ENCODE measurements around the gene SPINK8. TPM values are rescaled to one million over a fixed set of nuclear protein-coding genes. Genes with fewer than 3 reads are reported as not detected.
"Not testable (repeated sequence)": the region's sequence is repeated elsewhere in the genome, so short reads cannot be mapped to it uniquely, and the experiment has no call there.

SPINK8 gene
- not detected in 2 replicates for total RNA-seq

GRCh38 chr3:48333346-48334245, at the start of gene SPINK8:
TSS of gene SPINK8 (minus strand) at chr3:48333661. CDS start at chr3:48328341, 5,320 bp downstream.
- not testable (repeated sequence) for DNase-seq (ENCODE audit: low read depth in 2 of 2)

DNA sequence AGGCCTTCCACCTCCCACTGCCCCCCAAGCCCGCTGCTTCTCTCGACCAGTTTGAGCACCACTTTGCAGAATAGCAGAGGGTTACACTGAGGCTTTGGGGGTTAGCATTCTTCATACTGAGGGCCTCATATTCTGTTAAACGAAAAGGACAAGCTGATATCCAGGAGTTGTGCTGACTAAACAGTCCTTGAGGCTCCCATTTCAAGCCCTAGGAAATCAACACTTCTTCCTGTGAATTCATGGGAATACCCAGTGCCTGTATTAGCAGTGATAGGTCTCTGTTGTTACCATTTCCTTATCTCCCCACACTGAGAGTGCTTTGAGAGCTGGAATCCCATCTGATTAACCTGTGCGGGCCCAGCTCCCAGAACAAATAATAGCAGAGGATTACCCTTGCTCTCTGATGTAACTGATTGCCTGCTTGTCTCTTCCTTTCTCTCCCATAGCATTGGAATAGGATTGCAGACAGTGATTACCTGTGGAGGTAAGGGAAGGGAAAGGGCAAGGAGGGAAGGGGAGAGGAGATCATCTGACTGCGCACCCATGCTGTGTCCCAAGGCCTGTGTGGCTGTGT, 39.5 kb upstream of the SPINK8 start:
- DNase-seq (ENCODE audit: low read depth in 2 of 2) = no peak

- no peak for DNase-seq (ENCODE audit: low read depth in 2 of 2)
Observed at GRCh38 chr3:48372377-48372770, 38.9 kb upstream of the SPINK8 start.

GRCh38 chr3:48371651-48372376, 38.4 kb upstream of the SPINK8 start, which contains the start of gene FBXW12:
TSS of gene FBXW12 (plus strand) at chr3:48372219. CDS start at chr3:48372768, 549 bp downstream.
- DNase-seq (ENCODE audit: low read depth in 2 of 2) = no peak

- no peak for DNase-seq (ENCODE audit: low read depth in 2 of 2)
Observed at GRCh38 chr3:48370333-48370713, 36.9 kb upstream of the SPINK8 start.

DNA sequence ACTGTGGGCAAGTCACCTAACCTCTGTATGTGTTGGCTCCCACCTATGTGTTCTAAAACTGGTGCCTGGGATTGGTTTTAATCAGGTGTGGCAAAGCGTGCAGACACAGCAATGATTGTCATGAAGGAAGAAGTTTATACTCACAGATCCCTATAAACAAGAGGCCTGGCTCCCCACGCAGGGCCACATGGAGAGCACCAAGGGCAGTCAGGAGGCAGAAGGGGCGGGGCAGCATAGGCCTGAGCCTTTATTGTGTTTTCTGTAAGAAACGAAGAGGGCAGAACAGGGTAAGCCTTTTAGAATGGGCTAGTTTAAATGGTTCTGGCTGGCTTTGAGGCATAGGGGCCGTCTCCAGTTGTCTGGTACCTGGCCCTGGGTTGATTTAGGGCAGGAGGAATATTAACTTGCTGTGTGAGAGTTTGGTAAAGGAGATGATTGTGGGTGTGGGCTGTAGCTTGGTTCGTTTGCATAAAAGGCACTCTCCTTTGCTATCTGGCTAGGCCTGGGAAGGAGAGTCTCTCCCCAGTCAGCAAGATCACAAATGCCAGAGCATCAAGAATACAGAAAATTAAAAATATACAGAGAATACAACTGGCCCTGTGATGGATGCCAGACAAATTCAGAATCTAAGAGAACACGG, 36.4 kb upstream of the SPINK8 start:
- no peak for DNase-seq (ENCODE audit: low read depth in 2 of 2)

- no peak for DNase-seq (ENCODE audit: low read depth in 2 of 2)
Observed at GRCh38 chr3:48367201-48367600, 33.7 kb upstream of the SPINK8 start.

GRCh38 chr3:48364840-48365239, 31.4 kb upstream of the SPINK8 start:
- DNase-seq (ENCODE audit: low read depth in 2 of 2) = no peak

GRCh38 chr3:48361928-48362327, 28.5 kb upstream of the SPINK8 start:
- DNase-seq (ENCODE audit: low read depth in 2 of 2) = no peak

- DNase-seq (ENCODE audit: low read depth in 2 of 2) = no peak
Observed at GRCh38 chr3:48356419-48356818, 23.0 kb upstream of the SPINK8 start.

DNA sequence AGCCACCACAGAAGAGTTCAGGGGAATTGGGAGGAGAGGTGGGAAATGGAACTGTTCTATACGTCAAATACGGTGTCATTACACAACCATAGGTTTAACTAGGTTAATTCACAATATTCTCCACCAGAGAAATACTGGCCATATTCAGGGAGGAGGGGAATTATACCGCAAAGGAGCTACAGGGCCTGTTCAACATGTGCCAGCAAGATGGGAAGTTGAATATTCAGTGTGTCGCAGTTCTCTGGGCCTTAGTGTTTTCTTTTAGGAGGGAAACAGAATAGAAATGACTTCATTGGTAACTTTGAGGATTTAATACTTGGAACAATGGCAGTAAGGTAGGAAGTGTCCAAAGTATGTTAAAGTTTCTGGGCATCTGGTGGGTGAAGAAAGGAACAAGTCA, 20.5 kb upstream of the SPINK8 start:
- DNase-seq (ENCODE audit: low read depth in 2 of 2) = no peak

DNA sequence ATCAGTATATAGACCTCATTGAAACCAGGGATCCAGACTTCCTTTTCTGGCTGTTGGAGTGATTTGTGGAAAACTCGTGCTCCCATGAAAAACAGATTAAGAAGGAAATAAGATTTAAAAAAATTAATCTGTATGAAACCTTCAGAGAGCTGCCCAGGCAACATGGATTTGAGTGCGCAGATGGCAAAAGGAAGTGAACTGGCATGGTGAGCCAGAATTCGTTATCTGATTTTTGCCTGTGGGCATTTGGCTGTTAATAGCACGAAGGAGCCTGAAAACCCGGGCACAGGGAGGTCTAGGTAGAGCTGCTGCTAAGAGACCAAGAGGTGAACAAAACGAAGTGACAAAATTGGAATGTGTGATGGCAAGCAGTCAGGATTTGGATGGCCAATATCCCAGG, 19.1 kb upstream of the SPINK8 start:
- DNase-seq (ENCODE audit: low read depth in 2 of 2) = no peak

DNA sequence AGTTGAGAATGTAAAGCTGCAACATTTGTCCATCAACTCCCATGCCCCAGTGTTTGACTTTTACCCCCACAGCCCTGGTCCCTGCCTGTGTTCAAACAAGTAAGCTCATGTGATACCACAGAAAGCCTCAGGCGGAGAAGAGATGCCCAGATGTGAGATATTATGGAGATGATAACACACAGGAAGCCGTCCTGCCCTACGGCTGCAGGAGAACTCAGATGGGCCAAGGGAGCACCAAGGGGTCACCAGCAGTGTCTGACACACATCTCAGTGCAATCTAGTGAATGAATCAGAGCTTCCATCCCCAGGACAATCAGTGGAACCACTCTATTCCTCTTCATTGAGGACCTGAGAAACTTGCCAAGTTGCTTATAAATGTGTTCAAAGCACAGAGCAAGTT, 14.0 kb upstream of the SPINK8 start:
- no peak for DNase-seq (ENCODE audit: low read depth in 2 of 2)

DNA sequence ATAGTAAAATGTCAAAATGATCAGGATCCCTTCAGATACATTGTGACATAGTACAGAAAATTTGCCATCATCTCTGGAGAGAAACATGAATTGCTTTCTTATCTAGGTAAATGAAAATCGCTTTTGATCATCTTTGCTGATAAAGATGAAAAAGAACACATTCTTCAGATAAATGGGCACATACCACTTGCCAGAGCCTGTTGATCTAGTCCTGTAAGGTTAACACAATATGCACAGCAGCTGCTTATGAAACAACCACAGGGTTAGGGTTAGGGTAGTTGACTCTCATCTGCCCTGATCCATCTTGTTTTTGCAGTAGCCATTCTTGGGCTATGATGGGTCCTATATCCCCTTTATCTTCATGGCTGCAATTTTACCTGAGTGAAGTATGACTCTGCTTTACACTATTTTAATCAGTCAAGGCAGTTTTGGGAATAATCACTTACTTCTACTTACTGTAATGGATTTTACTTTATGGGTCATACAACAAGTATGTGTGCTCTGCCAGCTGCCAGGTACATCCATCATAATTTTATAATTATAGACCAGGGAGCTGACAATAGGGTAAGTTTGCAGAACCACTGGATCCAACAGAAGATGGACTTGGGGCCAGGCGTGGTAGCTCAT, 12.6 kb upstream of the SPINK8 start:
- DNase-seq (ENCODE audit: low read depth in 2 of 2) = no peak

- peak in 1 of 2 donors; percentile 33 for DNase-seq (ENCODE audit: low read depth in 2 of 2)
Observed at GRCh38 chr3:48344867-48345507, 11.5 kb upstream of the SPINK8 start.

GRCh38 chr3:48343432-48343831, 10.0 kb upstream of the SPINK8 start:
- DNase-seq (ENCODE audit: low read depth in 2 of 2) = no peak

GRCh38 chr3:48338635-48339034, 5.2 kb upstream of the SPINK8 start:
- DNase-seq (ENCODE audit: low read depth in 2 of 2) = peak in 1 of 2 donors; percentile 7

DNA sequence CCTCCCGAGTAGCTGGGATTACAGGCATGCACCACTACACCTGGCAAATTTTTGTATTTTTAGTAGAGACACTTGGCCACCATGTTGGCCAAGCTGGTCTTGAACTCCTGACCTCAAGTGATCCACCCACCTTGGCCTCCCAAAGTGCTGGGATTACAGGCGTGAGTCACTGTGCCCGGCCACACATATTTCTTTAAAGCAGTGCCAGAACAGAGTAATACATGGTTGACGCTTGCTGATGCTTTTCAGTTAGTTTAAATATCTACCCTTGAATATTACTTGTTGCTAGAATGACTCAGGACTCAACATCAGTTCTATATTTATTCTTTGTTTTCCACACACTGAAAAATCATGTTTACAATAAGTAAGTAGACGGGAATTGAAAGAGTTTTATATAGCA, 4.1 kb upstream of the SPINK8 start:
- DNase-seq (ENCODE audit: low read depth in 2 of 2) = not testable (repeated sequence)

DNA sequence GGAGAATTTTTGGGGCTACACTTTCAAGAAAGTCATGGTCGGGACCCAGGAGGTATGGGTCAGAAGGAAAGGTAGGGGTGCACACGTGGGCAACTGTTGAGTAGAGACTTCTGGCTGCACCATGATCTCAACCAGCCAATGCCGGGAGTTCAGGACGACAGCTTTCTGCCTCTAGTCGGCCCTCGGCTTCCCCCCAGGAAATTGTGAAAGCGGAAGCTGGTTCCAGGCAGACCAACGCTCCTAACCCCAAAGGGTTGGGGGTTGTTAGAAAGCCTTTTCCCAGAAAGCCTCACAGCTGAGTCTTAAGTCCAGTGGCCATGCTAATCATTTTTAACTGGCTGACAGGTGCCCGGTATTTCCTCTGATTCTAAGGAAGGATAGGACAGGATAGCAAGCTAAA, 1.8 kb upstream of the SPINK8 start:
- DNase-seq (ENCODE audit: low read depth in 2 of 2) = not testable (repeated sequence)

- no peak for DNase-seq (ENCODE audit: low read depth in 2 of 2)
Observed at GRCh38 chr3:48334605-48335004, 1.1 kb upstream of the SPINK8 start.

Measured in dermis microvascular lymphatic vessel endothelial cell (primary cell).